H9 (cell line): ENCODE data around the gene DOK6. TPM values are rescaled to one million over a fixed set of nuclear protein-coding genes. Genes with fewer than 3 reads are reported as not detected.

ENCODE experiments used
- DNase-seq: peaks from one replicate; pipeline ENCODE4 v3.0.0-alpha.2; 2017
- H2AFZ ChIP-seq: one replicate; pipeline ENCODE4 v1.6.1; 2013; ENCODE audit warnings: mild to moderate bottlenecking, low read length, control low read depth, moderate library complexity
- H2AK5ac ChIP-seq: 2 replicates; pipeline ENCODE4 v1.6.1; 2013; ENCODE audit warnings: low read length, control low read depth, mixed read lengths; ENCODE audit not compliant: insufficient read length
- H2BK120ac ChIP-seq: one replicate; pipeline ENCODE4 v1.6.1; 2013; ENCODE audit warnings: low read depth, mild to moderate bottlenecking, low read length, control low read depth, inconsistent platforms; ENCODE audit not compliant: poor library complexity, severe bottlenecking
- H2BK12ac ChIP-seq: 2 replicates; pipeline ENCODE4 v1.6.1; 2013; ENCODE audit warnings: low read length, control low read depth, mixed read lengths, low read depth; ENCODE audit not compliant: insufficient read length
- H2BK15ac ChIP-seq: 2 replicates; pipeline ENCODE4 v1.6.1; 2013; ENCODE audit warnings: low read depth, low read length, control low read depth
- H2BK20ac ChIP-seq: one replicate; pipeline ENCODE4 v1.6.1; 2013; ENCODE audit warnings: low read depth, mild to moderate bottlenecking, low read length, control low read depth, inconsistent platforms; ENCODE audit not compliant: poor library complexity, severe bottlenecking
- H2BK5ac ChIP-seq: 2 replicates; pipeline ENCODE4 v1.6.1; 2013; ENCODE audit warnings: low read length, control low read depth, mixed read lengths; ENCODE audit not compliant: insufficient read length
- H3K14ac ChIP-seq: 2 replicates; pipeline ENCODE4 v1.6.1; 2013; ENCODE audit warnings: low read length, control low read depth; ENCODE audit not compliant: insufficient read depth
- H3K18ac ChIP-seq: 2 replicates; pipeline ENCODE4 v1.6.1; 2013; ENCODE audit warnings: low read depth, mild to moderate bottlenecking, mixed read lengths, low read length, control low read depth; ENCODE audit not compliant: insufficient read length
- H3K23ac ChIP-seq: 2 replicates; pipeline ENCODE4 v1.6.1; 2013; ENCODE audit warnings: low read length, control low read depth, mixed read lengths, low read depth; ENCODE audit not compliant: insufficient read length
- H3K23me2 ChIP-seq: 2 replicates; pipeline ENCODE4 v1.6.1; 2013; ENCODE audit warnings: low read depth, mild to moderate bottlenecking, mixed read lengths, low read length, control low read depth; ENCODE audit not compliant: insufficient read length, poor library complexity, severe bottlenecking
- H3K27ac ChIP-seq: 2 replicates; pipeline ENCODE4 v1.5.1; 2013; ENCODE audit warnings: low read length, control low read depth, mixed read lengths, low read depth; ENCODE audit not compliant: insufficient read length
- H3K27me3 ChIP-seq: 2 replicates; pipeline ENCODE4 v1.6.1; 2013; ENCODE audit warnings: low read length, control low read depth, inconsistent platforms; ENCODE audit not compliant: insufficient read depth
- H3K4ac ChIP-seq: 2 replicates; pipeline ENCODE4 v1.6.1; 2013; ENCODE audit warnings: low read depth, mild to moderate bottlenecking, control low read depth, inconsistent platforms, low read length, moderate library complexity
- H3K4me1 ChIP-seq: 2 replicates; pipeline ENCODE4 v1.6.1; 2013; ENCODE audit warnings: low read length, control low read depth, inconsistent platforms; ENCODE audit not compliant: insufficient read depth
- H3K4me2 ChIP-seq: 2 replicates; pipeline ENCODE4 v1.6.1; 2013; ENCODE audit warnings: low read length, control low read depth, mixed read lengths; ENCODE audit not compliant: insufficient read length, insufficient read depth
- H3K56ac ChIP-seq: 2 replicates; pipeline ENCODE4 v1.6.1; 2013; ENCODE audit warnings: low read depth, mild to moderate bottlenecking, mixed read lengths, low read length, control low read depth; ENCODE audit not compliant: insufficient read length
- H3K79me1 ChIP-seq: 2 replicates; pipeline ENCODE4 v1.6.1; 2013; ENCODE audit warnings: low read depth, mild to moderate bottlenecking, moderate library complexity, low read length, control low read depth, inconsistent platforms; ENCODE audit not compliant: insufficient read depth, poor library complexity, severe bottlenecking
- H3K79me2 ChIP-seq: 2 replicates; pipeline ENCODE4 v1.6.1; 2013; ENCODE audit warnings: low read length, control low read depth, inconsistent platforms; ENCODE audit not compliant: insufficient read depth
- H3K9ac ChIP-seq: 2 replicates; pipeline ENCODE4 v1.6.1; 2013; ENCODE audit warnings: low read length, control low read depth, mixed read lengths; ENCODE audit not compliant: insufficient read length; ENCODE audit errors: extremely low read depth
- H3K9me3 ChIP-seq: one replicate; pipeline ENCODE4 v1.6.1; 2013; ENCODE audit warnings: low read depth, low read length, inconsistent platforms; ENCODE audit not compliant: control insufficient read depth
- H3T11ph ChIP-seq: one replicate; pipeline ENCODE4 v1.6.1; 2013; ENCODE audit warnings: mild to moderate bottlenecking, low read length, control low read depth, inconsistent platforms
- H4K20me1 ChIP-seq: one replicate; pipeline ENCODE4 v1.6.1; 2013; ENCODE audit not compliant: control insufficient read depth, insufficient read length, insufficient read depth
- H4K5ac ChIP-seq: 2 replicates; pipeline ENCODE4 v1.6.1; 2013; ENCODE audit warnings: low read depth, mild to moderate bottlenecking, mixed read lengths, low read length, control low read depth; ENCODE audit not compliant: insufficient read length
- H4K8ac ChIP-seq: replicated peaks from 2 replicates; pipeline ENCODE4 v1.6.1; 2013; ENCODE audit warnings: low read length, control low read depth, mixed read lengths, low read depth; ENCODE audit not compliant: insufficient read length
- H4K91ac ChIP-seq: 2 replicates; pipeline ENCODE4 v1.6.1; 2013; ENCODE audit warnings: low read depth, mild to moderate bottlenecking, moderate library complexity, mixed read lengths, low read length, control low read depth; ENCODE audit not compliant: insufficient read length
- H3K27ac Mint-ChIP-seq, 3 experiments: 2 replicates in 2 of 3; 3 replicates in 1 of 3; pipeline ENCODE4 v1.8.0; 2020 to 2021; ENCODE audit warnings: mixed read lengths in 3 of 3, mild to moderate bottlenecking in 1 of 3, moderate library complexity in 1 of 3
- H3K27me3 Mint-ChIP-seq: 2 replicates; pipeline ENCODE4 v1.8.0; 2021; ENCODE audit warnings: low read depth, mild to moderate bottlenecking, moderate library complexity, mixed read lengths
- H3K36me3 Mint-ChIP-seq, 3 experiments: 2 replicates in 2 of 3; 3 replicates in 1 of 3; pipeline ENCODE4 v1.8.0; 2020 to 2021; ENCODE audit warnings: low read depth in 3 of 3, mixed read lengths in 3 of 3; ENCODE audit not compliant: insufficient read depth in 1 of 3
- H3K4me1 Mint-ChIP-seq, 2 experiments: 2 replicates each; pipeline ENCODE4 v1.8.0; 2020; ENCODE audit warnings: mixed read lengths in 2 of 2
- H3K4me3 Mint-ChIP-seq, 2 experiments: 2 replicates in 1 of 2; 3 replicates in 1 of 2; pipeline ENCODE4 v1.8.0; 2020 to 2021; ENCODE audit warnings: mild to moderate bottlenecking in 2 of 2, mixed read lengths in 2 of 2, moderate library complexity in 1 of 2
- H3K9me3 Mint-ChIP-seq, 2 experiments: 2 replicates in 1 of 2; 3 replicates in 1 of 2; pipeline ENCODE4 v1.8.0; 2020; ENCODE audit warnings: mild to moderate bottlenecking in 2 of 2, mixed read lengths in 2 of 2, moderate library complexity in 1 of 2
- CTCF ChIP-seq: fragments of 200-600 bp; sonication (generic); conservative IDR thresholded peaks from 3 replicates; pipeline ENCODE4 v1.8.0; 2021; ENCODE audit warnings: antibody characterized with exemption, mild to moderate bottlenecking
- WGBS: extraction: QIAGEN DNeasy Blood & Tissue Kit; methylation state at CpG from one replicate; pipeline ENCODE4 v1.1.7; 2013; ENCODE audit warnings: missing lambda C conversion rate, low lambda C conversion rate, mixed read lengths; ENCODE audit not compliant: insufficient read length; ENCODE audit errors: extremely low coverage; 5-methylcytosine and 5-hydroxymethylcytosine counted together
- total RNA-seq: library from RNA; stranded (reverse); gene quantifications from 2 replicates; pipeline ENCODE4 v1.2.1, GENCODE V29; 2021

The DOK6 gene
- total RNA-seq, 1 experiment from 2014 or later, result 0.20 TPM

GRCh38 chr18:69819460-69819859 is 418.8 kb downstream of the DOK6 start:
- peaks cover 0 to 3% (median 2%) of the 10 kb centered on the region in 3 experiments; a peak in 4 of 7 replicates for H3K36me3 Mint-ChIP-seq
- H3K23ac ChIP-seq, result no peak overlapping the region
- no peak overlapping the region for H2AK5ac ChIP-seq
- no peak overlapping the region for H3K56ac ChIP-seq
- H3K4ac ChIP-seq, result no peak overlapping the region
- no peak overlapping the region for H2BK120ac ChIP-seq
- H3K4me1 ChIP-seq, result no peaks in the 10 kb centered on the region
- no peak for DNase-seq
- no CpG with 5 or more reads among the region's 2 CpGs for WGBS
- H3K14ac ChIP-seq, result no peak overlapping the region
- peaks cover 5 to 7% of the 10 kb centered on the region in 2 experiments; a peak in 4 of 5 replicates for H3K9me3 Mint-ChIP-seq
- H3K4me3 Mint-ChIP-seq, result no peak overlapping the region
- no peaks in the 10 kb centered on the region for H3K9me3 ChIP-seq
- no peak overlapping the region for H3K4me2 ChIP-seq
- no peak overlapping the region for H4K91ac ChIP-seq
- no peak overlapping the region for H4K8ac ChIP-seq
- no peak for TF ChIP-seq CTCF
- no peak overlapping the region for H3K18ac ChIP-seq
- no peaks in the 10 kb centered on the region for H3K79me1 ChIP-seq
- H2AFZ ChIP-seq, result no peak overlapping the region
- no peaks in the 10 kb centered on the region for H3K79me2 ChIP-seq
- no peak overlapping the region for H3K27ac Mint-ChIP-seq
- H4K5ac ChIP-seq, result no peak overlapping the region
- no peak overlapping the region for H2BK20ac ChIP-seq
- no peak overlapping the region for H3T11ph ChIP-seq
- H2BK5ac ChIP-seq, result no peak overlapping the region
- H3K4me1 Mint-ChIP-seq, result peaks cover 5 to 7% of the 10 kb centered on the region in 2 experiments; a peak in 3 of 4 replicates
- no peak overlapping the region for H2BK15ac ChIP-seq
- no peaks in the 10 kb centered on the region for H3K27me3 Mint-ChIP-seq
- no peaks in the 10 kb centered on the region for H3K27me3 ChIP-seq
- no peaks in the 10 kb centered on the region for H4K20me1 ChIP-seq
- no peaks in the 10 kb centered on the region for H3K23me2 ChIP-seq
- H2BK12ac ChIP-seq, result no peak overlapping the region
- H3K27ac ChIP-seq, result no peak overlapping the region
- H3K9ac ChIP-seq, result no peak overlapping the region
